ENCODE results near the gene RTN4R. TPM values are rescaled to one million over a fixed set of nuclear protein-coding genes. Genes with fewer than 3 reads are reported as not detected.
"Not testable (repeated sequence)": the region's sequence is repeated elsewhere in the genome, so short reads cannot be mapped to it uniquely, and the experiment has no call there.

The RTN4R gene
- total and polyA plus RNA-seq, 2 of the 13 experiments (the other 11 are each of a cell fraction or from before 2014, with no cell fraction given), result 0.22 to 0.77 TPM

DNA sequence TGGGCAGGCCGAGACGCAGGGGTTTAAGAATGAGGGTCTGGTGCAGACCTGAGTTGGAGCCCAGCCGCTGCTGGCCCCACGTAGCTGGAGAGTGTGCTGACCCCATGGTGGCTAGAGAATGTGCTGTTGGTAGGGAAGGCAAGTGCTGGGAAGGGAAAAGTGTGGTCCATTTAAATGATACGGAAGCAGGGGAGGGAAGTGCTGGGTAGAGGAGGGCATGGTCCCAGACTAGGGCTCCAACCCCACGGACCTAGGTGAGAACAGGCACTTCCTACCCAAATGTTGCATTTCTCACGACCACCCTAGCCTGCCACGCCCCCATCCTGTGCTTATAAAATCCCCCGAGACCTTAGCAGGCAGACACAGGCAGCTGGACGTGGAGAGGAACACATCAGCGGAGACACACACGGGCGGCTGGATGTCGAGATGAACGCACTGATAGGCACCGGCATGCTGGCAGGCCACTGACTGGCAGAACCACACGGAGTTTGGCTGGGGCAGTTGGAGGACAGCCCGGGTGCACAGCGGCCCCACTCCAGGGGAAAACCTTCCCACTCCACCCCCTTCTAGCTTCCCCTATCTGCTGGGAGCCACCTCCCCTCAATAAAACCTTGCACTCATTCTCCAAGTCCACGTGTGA lies 18.8 kb upstream of the RTN4R start:
- H3K9ac ChIP-seq (ENCODE audit: insufficient read depth, low read depth, low read length); ATAC-seq; FAIRE-seq; BruUV-seq (replicated peaks); H4K20me1 ChIP-seq (ENCODE audit: insufficient read depth, low read length); H3K4me3 ChIP-seq (replicated peaks in 1 of 3; ENCODE audit: insufficient read depth in 1 of 3, low read depth in 2 of 3, low read length in 3 of 3); H3K36me3 ChIP-seq (replicated peaks in 1 of 2; ENCODE audit: control insufficient read depth in 1 of 2, insufficient read depth in 2 of 2, low read length in 2 of 2); DNase-seq (ENCODE audit: low spot score); H3K79me2 ChIP-seq (ENCODE audit: insufficient read depth, low read length); H3K4me1 ChIP-seq (ENCODE audit: insufficient read depth, low read length); intact Hi-C loops (cut with micrococcal nuclease; ENCODE audit: unreplicated experiment); H2AFZ ChIP-seq (ENCODE audit: low read length); H3K4me2 ChIP-seq (ENCODE audit: low read depth, low read length); POLR2A ChIA-PET; H3K27ac ChIP-seq (ENCODE audit: extremely low read length, insufficient read depth, low read length); H3K9me3 ChIP-seq (ENCODE audit: low read length): not testable (repeated sequence)
- WGBS (ENCODE audit: low lambda C conversion rate), result 24% methylated on average over 11 of the region's 20 CpGs
- CTCF ChIA-PET (ENCODE audit: low intra/inter-chr PET ratio, low total read pairs), result interaction anchor here (2.8 kb wide), 1 partner anchor 129 kb away, joined by 28 read pairs; no protein-coding TSS in a partner anchor
- in situ Hi-C loops (cut with HindIII; ENCODE audit: extremely low pct_ligation_motif_present, low pct_unique_long_range_greater_than_20kb), result loop anchor here (25.0 kb wide), 1 partner anchor 1325 kb away; no protein-coding TSS in a partner anchor
- H3K27me3 ChIP-seq (ENCODE audit: control insufficient read depth in 1 of 2, insufficient read depth in 2 of 2, low read length in 2 of 2), result peaks cover 16 to 48% of the 10 kb centered on the region in 2 experiments; a peak in 4 of 5 replicates

DNA sequence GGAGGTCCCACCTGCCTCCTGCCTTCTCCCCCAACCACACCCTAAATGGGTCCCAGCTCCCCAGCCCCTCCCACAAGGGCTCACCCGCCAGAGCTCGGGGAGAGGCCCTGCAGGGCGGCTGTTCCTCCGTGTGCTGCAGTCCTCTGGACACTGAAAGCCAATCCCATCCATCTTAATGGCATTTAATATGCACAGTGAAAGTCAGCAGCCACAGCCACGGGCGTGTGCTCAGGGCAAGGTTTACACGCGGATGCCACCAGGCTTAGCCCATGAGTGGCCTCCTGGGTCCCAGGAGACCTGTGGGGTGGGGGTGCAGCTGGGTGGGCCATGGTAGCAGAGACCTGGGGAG lies 18.2 kb upstream of the RTN4R start:
- H2AFZ ChIP-seq (ENCODE audit: low read length); POLR2A ChIA-PET; ATAC-seq; H3K79me2 ChIP-seq (ENCODE audit: insufficient read depth, low read length); DNase-seq (ENCODE audit: low spot score); H3K4me2 ChIP-seq (ENCODE audit: low read depth, low read length); H3K36me3 ChIP-seq (replicated peaks in 1 of 2; ENCODE audit: control insufficient read depth in 1 of 2, insufficient read depth in 2 of 2, low read length in 2 of 2); H3K9me3 ChIP-seq (ENCODE audit: low read length); H3K27ac ChIP-seq (ENCODE audit: extremely low read length, insufficient read depth, low read length); BruUV-seq (replicated peaks); intact Hi-C loops (cut with micrococcal nuclease; ENCODE audit: unreplicated experiment); H3K4me1 ChIP-seq (ENCODE audit: insufficient read depth, low read length); FAIRE-seq; H3K4me3 ChIP-seq (replicated peaks in 1 of 3; ENCODE audit: insufficient read depth in 1 of 3, low read depth in 2 of 3, low read length in 3 of 3); H4K20me1 ChIP-seq (ENCODE audit: insufficient read depth, low read length); H3K9ac ChIP-seq (ENCODE audit: insufficient read depth, low read depth, low read length): not testable (repeated sequence)
- CTCF ChIA-PET (ENCODE audit: low intra/inter-chr PET ratio, low total read pairs), result interaction anchor here (1.1 to 2.8 kb wide), 2 partner anchors 28 to 128 kb away, joined by 6 to 28 read pairs; no protein-coding TSS in a partner anchor
- peaks cover 13 to 48% of the 10 kb centered on the region in 2 experiments; a peak in 4 of 5 replicates for H3K27me3 ChIP-seq (ENCODE audit: control insufficient read depth in 1 of 2, insufficient read depth in 2 of 2, low read length in 2 of 2)
- in situ Hi-C loops (cut with HindIII; ENCODE audit: extremely low pct_ligation_motif_present, low pct_unique_long_range_greater_than_20kb), result loop anchor here (25.0 kb wide), 1 partner anchor 1324 kb away; no protein-coding TSS in a partner anchor
- WGBS (ENCODE audit: low lambda C conversion rate), result 0% methylated on average over 8 of the region's 8 CpGs

All from HepG2 (cell line).